Left lung (tissue), 10 donors: ENCODE measurements around the gene RGS10. TPM values are rescaled to one million over a fixed set of nuclear protein-coding genes. Genes with fewer than 3 reads are reported as not detected.

ENCODE experiments used
- ATAC-seq: fragments of 200-7000 bp; cut with Tn5 transposase; one replicate; pipeline ENCODE4 v1.9.1; 2020; ENCODE audit warnings: moderate library complexity
- DNase-seq, 4 donors: peaks; one replicate each; pipeline ENCODE4 v3.0.0-alpha.2; 2013 to 2020
- H3K27ac ChIP-seq, 2 donors: fragments of 200-600 bp; sonication (generic) in 1 of 2; one replicate each; pipeline versions ENCODE4 v1.5.0 to v1.8.0; 2020 to 2021
- H3K27me3 ChIP-seq, 2 donors: fragments of 200-600 bp; sonication (generic) in 1 of 2; one replicate each; pipeline versions ENCODE4 v1.5.0 to v1.8.0; 2020 to 2021
- H3K36me3 ChIP-seq, 2 donors: fragments of 200-600 bp; sonication (generic) in 1 of 2; one replicate each; pipeline versions ENCODE4 v1.5.0 to v1.8.0; 2020 to 2021
- H3K4me1 ChIP-seq, 2 donors: fragments of 200-600 bp; one replicate each; pipeline ENCODE4 v1.8.0; 2021
- H3K4me3 ChIP-seq, 2 donors: fragments of 200-600 bp; sonication (generic) in 1 of 2; one replicate each; pipeline versions ENCODE4 v1.5.0 to v1.8.0; 2020 to 2021; ENCODE audit warnings: mild to moderate bottlenecking in 1 of 2
- H3K9me3 ChIP-seq, 2 donors: fragments of 200-600 bp; sonication (generic) in 1 of 2; one replicate each; pipeline versions ENCODE4 v1.5.0 to v1.8.0; 2020 to 2021
- intact Hi-C, 2 donors: fragments of 100-400 bp; cut with DNase I; formaldehyde crosslinking; loops; one replicate each; pipeline versions ENCODE4 v1.11.2 to v1.14.2; 2022
- polyA plus RNA-seq, 6 donors: library from polyadenylated mRNA; unstranded; fragments of 120-200 nt; gene quantifications; one replicate each; pipeline ENCODE4 v1.2.1, GENCODE V29; 2013; ENCODE audit not compliant: insufficient read length in 6 of 6
- total RNA-seq, 2 donors: library from RNA; stranded (reverse); fragmentation: NEBNext Ultra II Directional; extraction: Animal tissue kit (Norgen Biotek cat#: 25700); gene quantifications; one replicate each; pipeline ENCODE4 v1.2.1, GENCODE V29; 2021
- TF ChIP-seq, protein P1 (sequence below), 2 donors: fragments of 200-600 bp; sonication (generic) in 1 of 2; IDR thresholded peaks; one replicate each; pipeline versions ENCODE4 v1.5.0 to v1.8.0; 2021; ENCODE audit warnings: antibody characterized with exemption in 2 of 2
- donor health status: DM: no; HTN: yes; CAD: no.
- donor health status: DM: no; HTN: no; CAD: no.

Gene RGS10
- total and polyA plus RNA-seq, 8 donors = 9.8 to 26.7 (median 13.3) TPM

DNA sequence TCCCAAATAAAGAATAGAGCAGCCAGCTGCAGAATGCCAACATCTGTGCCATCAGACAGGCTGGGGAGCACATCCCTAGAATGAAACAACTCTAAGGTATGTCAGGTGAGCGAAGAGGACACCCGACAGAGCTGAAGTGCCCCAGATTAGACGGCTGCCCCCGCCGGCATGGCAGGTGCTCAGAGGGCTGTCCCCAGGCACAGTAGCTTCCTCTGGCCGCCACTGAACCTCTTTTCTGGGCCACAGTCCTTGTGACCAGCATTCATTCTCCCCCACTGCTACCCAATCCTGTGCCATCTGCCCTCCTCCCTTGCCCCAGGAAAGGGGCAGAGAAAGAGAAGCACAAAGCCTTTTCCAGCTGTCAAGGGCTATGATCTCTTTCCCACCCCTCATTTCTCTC, 41.7 kb downstream of the RGS10 start:
- Histone ChIP-seq H3K27ac (no peak overlapping the region), H3K4me3 (no peak overlapping the region), H3K4me1 (no peaks in the 10 kb centered on the region), H3K36me3 (no peaks in the 10 kb centered on the region), H3K27me3 (peaks cover 0 to 10% of the 10 kb centered on the region in 2 donors), H3K9me3 (no peaks in the 10 kb centered on the region)
- intact Hi-C loops = no loop called here
- DNase-seq (no peak), ATAC-seq (no peak)
- TF ChIP-seq, protein P1, sequence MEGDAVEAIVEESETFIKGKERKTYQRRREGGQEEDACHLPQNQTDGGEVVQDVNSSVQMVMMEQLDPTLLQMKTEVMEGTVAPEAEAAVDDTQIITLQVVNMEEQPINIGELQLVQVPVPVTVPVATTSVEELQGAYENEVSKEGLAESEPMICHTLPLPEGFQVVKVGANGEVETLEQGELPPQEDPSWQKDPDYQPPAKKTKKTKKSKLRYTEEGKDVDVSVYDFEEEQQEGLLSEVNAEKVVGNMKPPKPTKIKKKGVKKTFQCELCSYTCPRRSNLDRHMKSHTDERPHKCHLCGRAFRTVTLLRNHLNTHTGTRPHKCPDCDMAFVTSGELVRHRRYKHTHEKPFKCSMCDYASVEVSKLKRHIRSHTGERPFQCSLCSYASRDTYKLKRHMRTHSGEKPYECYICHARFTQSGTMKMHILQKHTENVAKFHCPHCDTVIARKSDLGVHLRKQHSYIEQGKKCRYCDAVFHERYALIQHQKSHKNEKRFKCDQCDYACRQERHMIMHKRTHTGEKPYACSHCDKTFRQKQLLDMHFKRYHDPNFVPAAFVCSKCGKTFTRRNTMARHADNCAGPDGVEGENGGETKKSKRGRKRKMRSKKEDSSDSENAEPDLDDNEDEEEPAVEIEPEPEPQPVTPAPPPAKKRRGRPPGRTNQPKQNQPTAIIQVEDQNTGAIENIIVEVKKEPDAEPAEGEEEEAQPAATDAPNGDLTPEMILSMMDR (IDR thresholded peaks at IDR 0.05) = no peak

DNA sequence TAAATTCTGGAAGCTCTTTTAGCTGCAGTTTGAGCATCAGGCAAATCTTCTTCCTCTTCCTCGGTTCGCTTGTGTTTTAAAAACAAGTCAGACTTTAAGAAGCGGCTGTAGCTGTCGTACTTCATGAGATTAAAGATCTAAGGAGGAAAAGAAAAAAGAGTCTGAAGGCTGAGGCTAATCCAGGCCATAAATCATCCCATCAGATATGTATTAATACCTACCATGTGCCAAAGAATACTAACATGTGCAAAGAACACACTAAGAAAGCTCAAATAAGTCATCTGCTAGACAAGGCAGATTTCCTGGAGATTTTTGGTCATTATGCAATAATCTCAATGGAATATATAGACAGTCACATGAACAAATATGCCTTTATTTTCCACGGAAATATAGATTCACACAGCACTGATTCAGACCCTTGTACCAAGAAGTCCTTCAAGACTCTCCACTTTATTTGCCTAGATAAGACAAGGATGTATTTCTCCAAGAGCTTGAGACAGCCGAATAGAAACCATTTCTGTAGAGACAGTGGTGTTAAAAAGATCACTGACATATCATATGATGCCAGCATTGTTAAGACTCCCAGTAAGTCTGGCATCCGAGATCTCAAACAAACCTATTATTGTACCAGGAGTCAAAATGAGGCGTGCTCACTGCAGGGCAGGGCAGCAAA, 42.3 kb downstream of the RGS10 start:
- Histone ChIP-seq H3K27ac (no peak overlapping the region), H3K27me3 (peaks cover 0 to 10% of the 10 kb centered on the region in 2 donors), H3K4me1 (no peaks in the 10 kb centered on the region), H3K4me3 (no peak overlapping the region), H3K36me3 (no peaks in the 10 kb centered on the region), H3K9me3 (no peaks in the 10 kb centered on the region)
- ATAC-seq (no peak), DNase-seq (no peak)
- intact Hi-C loops = no loop called here
- TF ChIP-seq, protein P1 (IDR thresholded peaks at IDR 0.05) = no peak

DNA sequence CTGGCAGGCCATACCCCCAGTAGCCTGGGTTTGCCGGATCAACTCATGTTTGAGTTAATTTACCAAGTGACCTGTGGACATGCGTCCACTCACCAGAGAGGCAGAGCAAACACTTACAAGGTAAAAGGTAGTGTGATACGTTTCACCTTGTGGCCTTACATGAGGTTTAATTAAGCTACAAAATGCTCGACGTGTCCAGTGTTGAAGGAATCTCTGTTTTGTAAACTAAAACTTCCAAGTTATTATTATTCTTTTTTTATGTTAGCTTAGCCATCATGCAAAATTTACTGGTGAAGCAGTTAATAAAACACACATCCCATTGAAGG, 42.9 kb downstream of the RGS10 start:
- TF ChIP-seq, protein P1 (IDR thresholded peaks at IDR 0.05) = no peak
- ATAC-seq = peak; percentile 29
- H3K27ac ChIP-seq = no peak overlapping the region

DNA sequence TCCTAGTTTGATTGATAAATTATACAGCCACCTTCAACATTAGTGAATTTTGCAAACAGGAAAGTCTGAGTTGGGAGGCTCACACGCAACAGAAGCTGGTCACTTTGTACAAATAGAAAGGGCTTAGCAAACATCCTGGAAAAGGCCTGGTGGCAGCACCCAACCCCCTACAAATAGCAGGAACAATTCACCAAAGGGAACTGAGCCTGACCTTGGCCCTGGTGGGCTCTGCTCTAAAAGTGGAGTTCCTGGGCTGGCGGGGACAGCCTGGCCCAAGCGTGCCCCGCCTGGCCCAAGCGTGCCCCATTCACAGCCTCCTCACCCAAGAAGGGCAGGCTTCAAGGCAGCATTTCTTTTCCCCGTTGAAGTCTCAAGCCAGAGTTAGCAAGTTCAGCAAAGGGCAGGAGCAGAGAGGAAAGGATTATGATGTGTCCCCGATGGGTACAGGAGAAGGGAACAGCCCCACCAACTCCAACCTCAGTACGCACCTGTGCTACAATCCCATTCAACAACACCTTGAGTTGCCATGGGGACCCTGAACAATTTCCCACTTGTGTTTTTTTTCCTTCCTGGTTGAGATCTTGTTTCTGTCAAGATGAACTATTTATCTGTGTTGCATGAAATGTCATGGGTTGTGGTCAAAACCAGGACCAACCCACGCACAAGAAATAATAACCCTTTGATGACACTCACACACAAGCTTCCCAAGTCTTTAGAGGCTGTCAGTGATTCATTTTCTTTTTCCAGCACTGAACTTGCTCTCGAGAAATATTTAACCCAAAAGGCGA, 43.4 kb downstream of the RGS10 start:
- TF ChIP-seq, protein P1 (IDR thresholded peaks at IDR 0.05) = no peak
- Histone ChIP-seq H3K36me3 (no peaks in the 10 kb centered on the region), H3K9me3 (no peaks in the 10 kb centered on the region), H3K27me3 (peaks cover 0 to 10% of the 10 kb centered on the region in 2 donors), H3K4me3 (no peak overlapping the region), H3K4me1 (peaks cover 0 to 2% of the 10 kb centered on the region in 2 donors), H3K27ac (no peak overlapping the region)
- ATAC-seq (no peak), DNase-seq (peak in 1 of 4 donors; percentile 21)
- intact Hi-C loops = no loop called here

More for the DNA sequence above, 42.9 kb downstream of the RGS10 start:
- Histone ChIP-seq H3K4me1 (no peaks in the 10 kb centered on the region), H3K9me3 (no peaks in the 10 kb centered on the region), H3K27me3 (peaks cover 0 to 10% of the 10 kb centered on the region in 2 donors), H3K36me3 (no peaks in the 10 kb centered on the region), H3K4me3 (no peak overlapping the region)
- intact Hi-C loops = no loop called here
- peak in 1 of 4 donors; percentile 1 for DNase-seq

DNA sequence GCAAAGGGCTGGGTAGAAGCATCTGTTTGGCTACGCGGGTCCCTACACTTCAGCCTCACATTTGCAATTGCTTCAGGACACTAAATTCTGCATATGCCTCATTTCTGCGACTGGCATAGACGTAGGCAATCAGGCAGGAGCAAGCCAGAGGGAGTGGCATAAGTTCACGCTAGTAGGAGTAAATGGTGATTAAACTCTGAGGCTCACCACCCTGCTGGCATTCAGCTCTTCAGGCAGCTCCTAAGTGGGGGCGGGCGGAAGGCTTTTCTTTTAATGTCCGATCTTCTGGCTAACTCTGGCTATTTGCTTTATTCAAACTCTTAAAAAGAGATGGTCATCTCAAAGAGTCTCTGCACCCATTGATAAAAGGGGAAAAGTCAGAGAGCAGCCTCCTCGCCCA, 45.3 kb downstream of the RGS10 start:
- Histone ChIP-seq H3K4me1 (peaks cover 0 to 5% of the 10 kb centered on the region in 2 donors), H3K27ac (no peak overlapping the region), H3K4me3 (no peak overlapping the region), H3K9me3 (no peaks in the 10 kb centered on the region), H3K36me3 (no peaks in the 10 kb centered on the region), H3K27me3 (peaks cover 0 to 3% of the 10 kb centered on the region in 2 donors)
- ATAC-seq (peak; percentile 73), DNase-seq (peak in 1 of 4 donors; percentile 1)
- TF ChIP-seq, protein P1 (IDR thresholded peaks at IDR 0.05) = no peak
- intact Hi-C loops = no loop called here
